GM08714 (cell line): ENCODE measurements around the gene DPP6.
"Not testable (repeated sequence)": the region's sequence is repeated elsewhere in the genome, so short reads cannot be mapped to it uniquely, and the experiment has no call there.

ENCODE experiments used
- H3K4me3 ChIP-seq: fragments of 200-500 bp; sonication (Bioruptor generic); 2 replicates; pipeline ENCODE4 v1.5.1; 2014; ENCODE audit warnings: mild to moderate bottlenecking, low read length, inconsistent platforms
- ZNF274 ChIP-seq: IDR thresholded peaks from 2 replicates; pipeline ENCODE4 v1.6.1; 2012; ENCODE audit warnings: mild to moderate bottlenecking, low read depth, low read length

The DPP6 gene

DNA sequence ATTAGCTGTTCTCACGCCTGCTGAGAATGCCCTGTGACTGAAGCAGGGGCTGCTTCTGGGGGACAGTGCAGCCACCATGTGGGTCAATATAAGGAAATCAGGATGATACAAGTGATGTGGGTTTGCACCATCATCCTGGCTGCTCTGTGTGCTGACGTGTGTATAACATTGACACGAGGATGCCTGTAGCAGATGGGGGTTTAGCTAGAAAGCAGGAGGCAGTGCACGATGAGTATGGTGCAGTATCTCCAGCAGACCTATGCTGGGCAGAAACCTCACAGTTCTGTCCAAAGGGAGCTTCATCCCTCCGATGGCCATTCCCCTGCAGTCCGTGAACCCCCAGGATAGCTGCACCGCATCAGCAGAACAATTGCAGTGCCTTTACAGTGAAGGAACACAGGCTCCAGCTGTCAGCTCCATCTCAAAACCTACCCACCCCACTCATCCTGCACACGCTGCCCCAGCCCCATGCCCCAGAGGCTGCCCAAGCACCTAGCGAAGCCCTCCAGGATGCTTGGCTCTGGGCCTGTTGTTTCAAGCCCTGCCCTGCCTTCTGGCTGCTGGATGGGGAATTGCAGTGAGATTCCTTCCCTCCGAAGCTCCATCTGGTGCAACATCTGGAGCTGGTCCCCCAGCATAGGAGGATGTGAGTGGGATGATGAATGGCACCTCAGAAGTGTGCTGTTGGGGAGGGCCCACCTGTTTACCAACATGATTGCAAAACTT, 96.8 kb downstream of the DPP6 start:
- not testable (repeated sequence) for H3K4me3 ChIP-seq

DNA sequence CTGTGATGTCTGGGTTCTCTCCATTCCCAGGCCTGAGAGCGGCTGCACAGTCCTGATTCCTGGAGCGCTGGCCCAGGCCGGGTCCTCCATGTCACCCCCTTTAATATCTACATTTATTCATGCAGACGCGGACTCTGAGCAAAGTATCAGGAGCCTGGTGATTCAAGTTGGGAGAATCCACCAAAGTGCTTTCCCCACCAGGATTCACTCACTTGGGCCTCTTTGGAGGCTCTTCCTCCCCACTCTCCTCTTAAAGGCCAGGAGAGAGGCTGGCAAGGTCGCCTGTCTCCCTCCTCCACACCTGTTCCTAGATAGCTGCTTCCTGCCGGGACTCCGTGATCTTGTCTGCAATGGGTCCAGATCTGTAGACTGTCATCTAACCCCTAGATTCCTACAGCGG, 98.5 kb downstream of the DPP6 start:
- H3K4me3 ChIP-seq: not testable (repeated sequence)

DNA sequence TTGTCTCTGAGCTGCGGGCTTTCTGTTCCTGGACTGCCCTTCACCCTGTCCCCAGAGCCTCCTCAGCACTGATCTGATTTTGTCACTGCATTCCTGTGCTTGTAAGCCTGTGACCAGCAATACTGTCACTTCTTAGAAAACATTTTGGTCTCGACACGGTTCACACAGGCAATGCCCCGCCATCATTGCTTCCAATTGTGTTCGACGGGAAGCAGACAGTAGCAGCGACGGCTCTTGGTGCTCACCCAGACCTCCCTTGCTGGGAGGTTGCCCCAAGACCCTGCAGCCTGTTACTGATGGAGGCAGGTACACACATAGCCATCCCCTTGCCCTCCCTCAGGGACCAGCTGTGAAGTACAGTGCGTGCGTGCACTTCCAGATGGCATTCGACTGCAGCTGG, 99.1 kb downstream of the DPP6 start:
- not testable (repeated sequence) for H3K4me3 ChIP-seq

DNA sequence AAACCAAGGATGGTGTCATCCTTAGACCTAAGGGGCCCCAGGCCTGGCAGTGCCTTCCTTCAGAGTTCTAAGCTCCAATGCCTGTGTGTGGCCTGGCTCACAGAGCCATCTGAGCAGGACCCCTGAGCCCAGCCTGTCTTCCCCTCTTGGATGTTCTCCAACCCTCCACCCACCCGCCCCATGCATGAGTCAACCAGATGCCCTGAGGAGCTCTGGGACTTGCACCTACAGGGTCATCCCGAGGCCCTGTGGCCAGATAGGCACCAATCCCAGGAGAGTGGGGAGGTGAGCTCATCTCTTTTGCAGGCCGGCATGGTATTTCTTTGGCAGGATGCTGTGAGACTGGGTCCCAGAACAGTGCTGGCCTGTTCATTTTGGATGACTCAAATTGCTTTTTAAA, 103.7 kb downstream of the DPP6 start:
- not testable (repeated sequence) for H3K4me3 ChIP-seq

DNA sequence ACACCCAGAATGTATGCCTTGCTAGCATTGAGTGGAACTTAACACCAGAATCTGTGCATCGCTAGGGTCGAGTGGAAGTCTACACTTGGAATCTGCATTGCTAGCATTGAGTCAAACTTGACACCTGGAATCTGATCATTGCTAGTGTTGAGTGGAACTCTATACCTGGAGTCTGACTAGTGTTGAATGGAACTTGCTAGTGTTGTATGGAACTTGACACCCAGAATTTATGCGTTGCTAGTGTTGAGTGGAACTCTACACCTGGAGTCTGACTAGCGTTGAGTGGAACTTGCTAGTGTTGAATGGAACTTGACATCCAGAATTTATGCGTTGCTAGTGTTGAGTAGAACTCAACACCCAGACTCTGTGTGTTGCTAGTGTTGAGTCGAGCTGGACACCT, 110.7 kb downstream of the DPP6 start:
- H3K4me3 ChIP-seq: not testable (repeated sequence)

DNA sequence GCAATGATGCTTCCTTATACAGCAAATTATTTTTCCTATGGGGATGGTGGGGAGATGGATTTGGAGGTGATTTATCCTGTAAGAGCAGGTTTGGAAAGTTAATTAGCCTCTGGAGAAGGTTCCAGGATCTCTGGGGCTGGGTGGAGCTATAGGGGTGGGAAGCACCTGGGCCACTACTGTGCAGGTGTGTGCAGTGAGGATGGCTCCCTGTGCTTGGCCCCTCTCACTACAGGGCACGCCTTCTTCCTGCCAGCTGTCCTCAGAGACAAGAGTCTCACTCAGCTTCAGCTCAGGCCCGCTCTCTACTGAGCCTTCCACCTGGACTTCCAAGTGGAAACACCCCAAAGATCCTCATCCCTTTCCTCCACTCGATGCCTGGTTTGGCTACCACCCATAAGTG, 111.4 kb downstream of the DPP6 start:
- not testable (repeated sequence) for H3K4me3 ChIP-seq

DNA sequence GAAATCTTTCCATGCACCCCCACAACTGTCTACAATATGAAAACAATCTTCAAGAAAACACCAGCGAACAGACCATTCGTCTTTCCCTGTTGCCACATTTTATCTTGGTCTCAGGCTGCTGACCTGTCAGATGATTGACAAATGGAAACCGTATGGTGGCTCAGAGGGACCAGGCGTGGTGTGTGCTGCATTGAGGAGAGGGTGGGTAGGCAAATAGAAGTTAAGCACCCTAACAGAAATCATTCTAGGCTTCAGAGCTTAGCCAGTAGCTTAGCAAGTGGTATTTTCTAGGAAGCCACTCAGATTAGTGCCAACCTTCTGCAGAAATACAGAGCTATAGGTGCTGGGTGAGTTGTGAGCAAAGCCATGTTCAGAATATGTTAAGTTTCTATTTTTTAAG, 114.9 kb downstream of the DPP6 start:
- no peak for TF ChIP-seq ZNF274
- no peak overlapping the region for H3K4me3 ChIP-seq

DNA sequence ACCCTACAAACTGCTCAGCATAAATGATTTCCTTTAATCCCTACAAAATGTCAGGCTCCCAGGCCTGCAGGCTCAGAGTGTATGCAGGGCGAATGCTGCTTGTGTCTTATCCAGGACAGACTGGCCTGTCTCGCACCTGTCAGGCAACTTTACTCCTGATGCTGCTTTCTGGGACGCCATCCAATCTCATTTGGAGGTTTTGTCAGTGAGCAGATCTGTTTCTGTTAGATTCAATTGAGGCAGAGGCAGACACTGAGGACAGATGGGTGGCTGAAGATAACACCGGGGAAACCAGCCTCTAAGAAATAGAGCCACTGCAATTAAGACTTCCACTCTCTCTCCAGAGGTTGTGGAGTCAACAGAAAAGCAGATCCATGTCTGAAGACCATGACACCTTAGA, 115.6 kb downstream of the DPP6 start:
- no peak overlapping the region for H3K4me3 ChIP-seq
- TF ChIP-seq ZNF274: no peak

DNA sequence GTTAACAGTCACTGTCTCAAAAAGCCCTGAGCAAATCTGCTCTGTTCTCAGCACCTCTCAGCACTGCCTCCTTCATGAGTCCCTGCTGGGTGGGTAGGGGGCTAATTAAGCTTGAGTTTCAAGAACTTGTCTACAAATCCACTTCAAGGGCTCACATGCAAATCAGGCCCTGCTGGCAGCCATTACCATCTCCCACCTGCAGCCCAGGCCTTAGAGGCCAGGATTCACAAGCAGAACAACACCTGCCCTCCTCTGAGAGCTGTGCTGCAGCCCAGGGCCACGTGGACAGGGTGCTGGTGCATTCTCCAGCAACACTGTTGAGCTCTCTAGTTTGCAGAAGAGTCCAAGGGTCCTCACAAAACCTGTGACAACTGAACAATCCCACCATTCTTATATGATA, 119.2 kb downstream of the DPP6 start:
- no peak for TF ChIP-seq ZNF274
- no peak overlapping the region for H3K4me3 ChIP-seq

DNA sequence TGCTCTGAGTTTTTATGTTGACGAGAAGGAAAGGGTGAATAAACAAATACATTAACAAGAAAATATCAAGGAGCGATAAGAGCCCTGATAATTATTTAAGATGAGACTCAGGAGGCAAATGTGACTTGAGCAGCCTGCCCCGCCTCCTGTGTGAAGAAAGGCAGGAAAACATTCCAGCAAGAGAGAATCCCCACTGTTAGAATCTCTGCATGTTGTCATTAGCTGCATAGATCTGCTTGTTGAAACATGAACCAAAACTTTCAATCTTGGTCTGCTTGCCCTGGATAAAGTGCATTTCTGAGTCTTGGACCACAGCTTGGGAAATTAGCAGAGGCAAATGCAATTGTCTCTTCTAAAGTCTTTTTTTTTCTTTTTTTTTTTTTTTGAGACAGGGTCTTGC, 120.0 kb downstream of the DPP6 start:
- H3K4me3 ChIP-seq: no peak overlapping the region
- no peak for TF ChIP-seq ZNF274

DNA sequence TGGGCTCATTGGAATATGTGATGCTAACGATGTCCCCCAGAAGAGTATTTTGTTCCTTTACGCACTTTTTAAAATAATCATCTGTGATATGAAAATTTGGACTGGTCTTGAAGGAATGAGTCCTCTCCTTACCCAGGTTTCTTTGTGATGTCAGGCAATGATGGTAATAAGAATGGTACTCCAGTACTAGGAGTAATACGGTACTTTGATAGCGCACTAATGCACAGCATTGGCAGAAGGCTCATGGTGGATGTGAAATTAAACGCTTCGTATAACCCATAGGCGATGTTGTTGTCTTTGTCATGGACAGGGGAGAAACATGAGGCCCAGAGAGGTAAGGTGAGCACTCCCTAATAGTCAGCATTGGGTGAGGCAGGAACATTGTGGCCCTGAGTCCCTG, 125.4 kb downstream of the DPP6 start:
- TF ChIP-seq ZNF274: no peak
- no peak overlapping the region for H3K4me3 ChIP-seq

DNA sequence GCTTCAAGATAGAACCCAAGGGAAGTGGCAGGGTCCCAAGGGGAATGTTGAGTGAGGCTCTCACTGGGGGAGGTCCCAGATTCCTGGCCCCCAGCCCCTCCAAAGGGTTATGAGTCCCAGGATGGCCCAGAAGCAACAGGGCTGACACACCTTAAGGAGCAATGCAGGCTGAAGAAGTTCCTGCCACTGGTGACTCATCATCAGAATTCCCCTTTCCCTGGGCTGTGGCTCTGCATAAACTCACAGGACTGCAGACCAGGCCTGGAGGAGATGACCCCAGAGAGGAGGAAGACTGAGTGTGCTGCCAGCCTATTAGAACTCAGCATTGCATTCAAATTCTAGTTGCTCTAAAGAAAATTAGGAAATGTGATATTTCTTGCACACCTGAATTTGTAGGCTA, 126.7 kb downstream of the DPP6 start:
- TF ChIP-seq ZNF274: no peak
- H3K4me3 ChIP-seq: no peak overlapping the region

DNA sequence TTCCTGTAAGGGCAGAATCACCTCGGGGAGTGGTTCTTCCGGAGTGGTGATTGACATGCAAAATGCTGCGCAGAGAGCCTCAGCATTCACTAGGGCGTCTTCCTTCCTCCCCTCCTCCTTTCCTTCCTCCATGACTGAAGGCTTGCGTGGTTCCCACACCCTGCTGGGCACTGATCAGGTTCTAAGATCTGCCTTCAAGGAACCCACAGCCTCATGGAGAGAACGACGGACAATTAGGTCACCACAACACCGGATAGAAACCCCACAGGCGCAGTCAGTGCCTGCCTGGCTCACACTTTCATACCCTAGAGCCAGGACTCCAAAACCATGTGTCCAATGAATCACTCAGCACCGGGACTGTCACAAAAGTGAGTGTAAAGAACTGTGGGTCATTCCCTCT, 131.3 kb downstream of the DPP6 start:
- no peak for TF ChIP-seq ZNF274
- H3K4me3 ChIP-seq: no peak overlapping the region

DNA sequence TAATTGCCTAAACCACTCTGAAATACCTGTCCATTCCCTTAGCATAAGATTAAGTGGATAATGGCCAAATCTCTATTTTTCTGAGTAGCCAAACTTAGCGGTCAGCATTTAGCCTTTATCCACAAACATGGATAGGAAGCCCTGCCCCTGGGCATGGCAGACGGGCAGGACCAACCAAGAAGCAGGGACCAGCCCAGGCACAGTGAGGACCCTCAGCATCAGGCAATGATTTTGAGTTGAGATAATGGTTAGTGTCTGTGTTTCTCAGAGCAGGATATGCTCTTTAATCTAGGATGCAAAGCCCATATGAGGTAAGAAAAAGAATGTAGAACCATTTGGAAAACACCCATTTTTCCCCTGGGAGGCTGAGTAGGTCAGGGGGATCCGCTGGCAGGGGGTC, 131.7 kb downstream of the DPP6 start:
- TF ChIP-seq ZNF274: no peak
- H3K4me3 ChIP-seq: no peak overlapping the region

DNA sequence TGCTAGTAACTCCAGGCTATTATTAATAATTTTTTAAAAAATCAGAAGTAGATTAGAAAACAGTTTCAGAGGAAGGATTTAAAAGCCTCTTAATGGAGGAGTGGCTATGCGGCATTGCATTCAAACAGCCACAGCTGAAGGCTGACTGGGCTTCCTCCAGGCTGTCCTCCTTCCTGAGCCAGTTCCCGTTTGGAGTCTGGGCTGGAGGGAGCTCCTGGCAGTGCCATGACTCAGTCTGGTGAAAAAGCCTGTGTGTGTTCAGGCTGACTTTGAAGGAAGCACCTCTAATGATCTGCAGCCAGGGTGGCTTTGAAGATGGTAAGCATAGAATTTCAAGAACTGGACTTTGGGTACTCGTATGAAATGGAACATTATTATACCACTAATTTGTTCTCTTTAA, 134.6 kb downstream of the DPP6 start:
- TF ChIP-seq ZNF274: no peak
- H3K4me3 ChIP-seq: no peak overlapping the region

DNA sequence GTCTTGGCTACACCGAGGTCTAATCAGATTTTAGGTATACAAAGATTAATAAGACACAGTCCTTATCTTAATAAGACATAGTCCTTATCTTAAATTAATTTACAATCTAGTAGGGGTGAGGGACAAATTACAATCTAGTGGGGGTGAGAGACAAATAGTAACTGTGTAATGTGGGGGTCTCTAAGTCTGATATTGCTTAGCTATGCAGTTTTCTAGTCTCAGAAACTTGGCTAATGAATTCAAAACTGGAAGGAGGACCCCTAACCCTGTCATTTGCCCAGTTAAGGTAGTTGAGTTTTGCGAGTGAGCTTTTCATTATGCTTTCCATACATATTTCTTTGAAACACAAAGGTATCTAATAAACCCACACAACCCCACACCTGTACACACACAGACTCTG, 136.1 kb downstream of the DPP6 start:
- TF ChIP-seq ZNF274: no peak
- H3K4me3 ChIP-seq: no peak overlapping the region

DNA sequence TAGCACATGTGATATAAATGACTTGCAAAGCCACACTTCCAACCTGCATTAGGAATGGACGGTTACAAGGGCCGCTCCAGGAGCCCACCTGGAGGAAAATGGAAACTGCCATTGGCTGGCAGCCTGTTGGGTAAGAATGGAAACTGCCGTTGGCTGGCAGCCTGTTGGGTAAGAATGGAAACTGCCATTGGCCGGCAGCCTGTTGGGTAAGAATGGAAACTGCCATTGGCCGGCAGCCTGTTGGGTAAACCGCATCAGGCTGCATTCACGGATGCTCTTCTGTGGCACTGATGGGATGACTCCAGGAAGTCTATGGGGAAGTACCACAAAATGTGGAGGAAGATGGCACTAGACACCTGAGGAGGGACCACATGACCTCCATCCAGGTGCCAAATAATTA, 143.1 kb downstream of the DPP6 start:
- no peak for TF ChIP-seq ZNF274
- no peak overlapping the region for H3K4me3 ChIP-seq
